A673 (cell line): ENCODE results near the gene ARID3A. TPM values are rescaled to one million over a fixed set of nuclear protein-coding genes. Genes with fewer than 3 reads are reported as not detected.

Experiments used
- BruUV-seq: library from RNA; stranded (reverse); fragments of 400-500 nt; replicated peaks from 2 replicates; lab custom pipeline; 2021; lab: Mats Ljungman, UMichigan
- CTCF ChIA-PET: fragments of 300-600 bp; sonication (Branson Sonifier 250); formaldehyde crosslinking; loops from one replicate; lab custom pipeline; 2022; ENCODE audit warnings: antibody characterized with exemption; lab: Charles Lee
- POLR2A ChIA-PET: fragments of 300-600 bp; sonication (Branson Sonifier 250); formaldehyde crosslinking; loops from one replicate; lab custom pipeline; 2022; ENCODE audit warnings: antibody characterized with exemption; ENCODE audit not compliant: low non-redundant PET; lab: Charles Lee
- DNase-seq: peaks from one replicate; pipeline ENCODE4 v3.0.0-alpha.2; 2015; ENCODE audit warnings: low spot score
- H3K27ac ChIP-seq: fragments of 200-600 bp; sonication (generic); 2 replicates; pipeline ENCODE4 v1.5.1; 2016; ENCODE audit warnings: mixed run types, low read depth, mild to moderate bottlenecking, mixed read lengths, antibody characterized with exemption, low read length; ENCODE audit not compliant: poor library complexity, severe bottlenecking
- H3K27me3 ChIP-seq: fragments of 200-600 bp; sonication (generic); replicated peaks from 2 replicates; pipeline ENCODE4 v1.6.1; 2017; ENCODE audit warnings: mixed run types, low read depth, mild to moderate bottlenecking, mixed read lengths, antibody characterized with exemption, low read length; ENCODE audit not compliant: insufficient read depth, poor library complexity
- H3K36me3 ChIP-seq: fragments of 200-600 bp; sonication (generic); 2 replicates; pipeline ENCODE4 v1.6.1; 2016; ENCODE audit warnings: mixed run types, mild to moderate bottlenecking, mixed read lengths, antibody characterized with exemption, low read length; ENCODE audit not compliant: insufficient read depth, poor library complexity, severe bottlenecking
- H3K4me1 ChIP-seq: fragments of 200-600 bp; sonication (generic); 2 replicates; pipeline ENCODE4 v1.6.1; 2017; ENCODE audit warnings: mixed run types, mild to moderate bottlenecking, mixed read lengths, antibody characterized with exemption, low read length; ENCODE audit not compliant: insufficient read depth, poor library complexity, severe bottlenecking
- H3K4me3 ChIP-seq: fragments of 200-600 bp; sonication (generic); 2 replicates; pipeline ENCODE4 v1.5.1; 2016; ENCODE audit warnings: low read depth, mixed run types, mild to moderate bottlenecking, mixed read lengths, low read length; ENCODE audit not compliant: poor library complexity, severe bottlenecking
- H3K9me3 ChIP-seq: fragments of 200-600 bp; sonication (generic); 2 replicates; pipeline ENCODE4 v1.6.1; 2016; ENCODE audit warnings: mixed run types, low read depth, mild to moderate bottlenecking, mixed read lengths, antibody characterized with exemption, low read length; ENCODE audit not compliant: poor library complexity, severe bottlenecking
- EZH2 ChIP-seq: fragments of 200-600 bp; sonication (generic); IDR thresholded peaks from 2 replicates; pipeline ENCODE4 v1.6.1; 2017; ENCODE audit warnings: borderline replicate concordance, low read depth, mild to moderate bottlenecking, mixed read lengths, antibody characterized with exemption, low read length; ENCODE audit not compliant: poor library complexity, severe bottlenecking
- intact Hi-C: fragments of 100-400 bp; cut with micrococcal nuclease; formaldehyde crosslinking; loops from one replicate; pipeline ENCODE4 v1.10.0; 2022; ENCODE audit not compliant: unreplicated experiment
- total RNA-seq: library from RNA; stranded (reverse); gene quantifications from 2 replicates; pipeline ENCODE4 v1.2.3, GENCODE V29; 2021
- TF ChIP-seq, protein P1 (sequence below): fragments of 300-800, 200-600 bp; sonication (generic); conservative IDR thresholded peaks from 2 replicates; pipeline ENCODE4 v1.5.1; 2017; ENCODE audit warnings: low read depth, mild to moderate bottlenecking, antibody characterized with exemption, low read length, moderate library complexity, mixed read lengths

Gene ARID3A
- total RNA-seq, 1 experiment from 2014 or later, result 19.6 TPM

DNA sequence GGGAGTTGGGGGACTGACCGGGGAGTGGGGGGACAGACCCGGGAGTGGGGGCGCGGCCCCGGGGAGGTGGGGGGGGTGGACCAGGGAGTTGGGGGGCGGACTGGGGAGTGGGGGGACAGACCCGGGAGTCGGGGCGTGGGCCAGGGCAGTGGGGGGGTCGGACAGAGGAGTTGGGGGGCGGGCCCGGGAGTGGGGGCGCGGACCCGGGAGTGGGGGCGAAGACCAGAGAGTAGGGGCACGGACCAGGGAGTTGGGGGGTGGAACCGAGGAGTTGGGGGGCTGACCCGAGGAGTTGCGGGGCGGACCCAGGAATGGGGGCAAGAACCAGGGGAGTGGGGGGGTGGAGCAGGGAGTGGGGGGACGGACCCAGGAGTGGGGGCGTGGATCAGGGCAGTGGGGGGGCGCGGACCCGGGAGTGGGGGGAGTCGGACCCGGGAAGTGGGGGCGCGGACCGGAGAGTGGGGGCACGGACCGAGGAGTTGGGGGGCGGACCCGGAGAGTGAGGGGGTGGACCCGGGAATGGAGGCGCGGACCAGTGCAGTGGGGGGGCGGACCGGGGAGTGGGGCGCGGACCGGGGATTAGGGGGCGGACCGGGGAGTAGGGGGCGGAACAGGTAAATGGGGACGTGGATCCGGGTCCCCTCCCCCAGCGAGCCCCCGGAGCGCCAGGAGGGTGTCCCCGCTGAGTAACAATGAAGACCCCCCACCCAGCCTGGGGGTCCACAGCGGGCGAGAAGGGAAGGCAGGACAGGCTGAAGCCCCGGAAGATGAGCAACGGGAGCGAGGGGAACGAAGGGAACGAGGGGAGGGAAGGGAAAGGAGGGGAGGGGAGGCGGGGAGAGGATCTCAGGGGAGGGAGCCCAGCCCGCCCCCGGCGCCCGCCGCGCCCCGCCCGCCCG, 13.4 kb upstream of the ARID3A start:
- no peaks in the 10 kb centered on the region for H3K9me3 ChIP-seq
- ChIA-PET POLR2A (interaction anchor here (0.6 kb wide), 1 partner anchor 69 kb away, joined by 4 read pairs; no protein-coding TSS in a partner anchor), CTCF (no interaction called here)
- H3K4me3 ChIP-seq, result peak overlapping the region; percentile 89
- DNase-seq, result peak; percentile 65
- peaks cover 6% of the 10 kb centered on the region for H3K4me1 ChIP-seq
- H3K27me3 ChIP-seq, result peaks cover 5% of the 10 kb centered on the region
- no TSS peak for BruUV-seq
- H3K36me3 ChIP-seq, result no peaks in the 10 kb centered on the region
- peak overlapping the region; percentile 61 for H3K27ac ChIP-seq
- intact Hi-C loops, result loop anchor here (10.0 kb wide), 1 partner anchor 248 kb away; the partner anchor contains the start of gene RNF126
- TF ChIP-seq, protein P1, sequence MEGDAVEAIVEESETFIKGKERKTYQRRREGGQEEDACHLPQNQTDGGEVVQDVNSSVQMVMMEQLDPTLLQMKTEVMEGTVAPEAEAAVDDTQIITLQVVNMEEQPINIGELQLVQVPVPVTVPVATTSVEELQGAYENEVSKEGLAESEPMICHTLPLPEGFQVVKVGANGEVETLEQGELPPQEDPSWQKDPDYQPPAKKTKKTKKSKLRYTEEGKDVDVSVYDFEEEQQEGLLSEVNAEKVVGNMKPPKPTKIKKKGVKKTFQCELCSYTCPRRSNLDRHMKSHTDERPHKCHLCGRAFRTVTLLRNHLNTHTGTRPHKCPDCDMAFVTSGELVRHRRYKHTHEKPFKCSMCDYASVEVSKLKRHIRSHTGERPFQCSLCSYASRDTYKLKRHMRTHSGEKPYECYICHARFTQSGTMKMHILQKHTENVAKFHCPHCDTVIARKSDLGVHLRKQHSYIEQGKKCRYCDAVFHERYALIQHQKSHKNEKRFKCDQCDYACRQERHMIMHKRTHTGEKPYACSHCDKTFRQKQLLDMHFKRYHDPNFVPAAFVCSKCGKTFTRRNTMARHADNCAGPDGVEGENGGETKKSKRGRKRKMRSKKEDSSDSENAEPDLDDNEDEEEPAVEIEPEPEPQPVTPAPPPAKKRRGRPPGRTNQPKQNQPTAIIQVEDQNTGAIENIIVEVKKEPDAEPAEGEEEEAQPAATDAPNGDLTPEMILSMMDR, result no peak
- no peak for TF ChIP-seq EZH2

DNA sequence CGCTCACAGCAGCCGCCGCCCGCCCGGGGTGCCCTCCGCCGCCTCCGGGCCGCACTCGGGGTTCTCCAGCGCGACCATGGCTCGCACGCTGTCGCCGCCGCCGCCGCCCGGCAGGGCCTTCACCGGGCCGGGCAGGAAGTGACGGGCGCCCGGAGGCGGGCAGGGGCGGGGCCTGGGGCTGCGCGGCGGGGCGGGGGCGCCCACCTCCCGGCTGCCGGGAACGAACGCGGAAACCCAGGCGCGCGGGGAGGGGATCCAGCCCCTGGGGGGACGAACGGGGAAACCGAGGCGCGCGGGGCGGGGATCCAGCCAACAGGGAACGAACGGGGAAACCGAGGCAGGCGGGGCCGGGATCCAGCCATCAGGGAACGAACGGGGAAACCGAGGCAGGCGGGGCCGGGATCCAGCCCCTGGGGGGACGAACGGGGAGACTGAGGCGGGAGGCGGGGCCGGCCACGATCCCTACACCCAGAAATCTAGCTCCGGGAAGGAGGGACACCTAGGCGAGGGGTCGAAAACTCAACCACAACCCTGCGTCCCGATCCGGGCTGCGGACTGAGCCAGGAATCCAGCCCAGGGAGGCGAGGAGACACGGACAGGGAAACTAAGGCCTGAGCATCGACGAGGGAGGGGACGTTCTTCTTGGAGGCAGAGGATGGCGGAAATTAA, 12.6 kb upstream of the ARID3A start, which contains the start of gene R3HDM4:
TSS of gene R3HDM4 (minus strand) at position 140 of the 669 bp plus-strand sequence. CDS start at position 78, 62 bp downstream.
- no TSS peak for BruUV-seq
- CTCF ChIA-PET, result no interaction called here
- POLR2A ChIA-PET, result interaction anchor here (0.6 kb wide), 1 partner anchor 69 kb away, joined by 4 read pairs; no protein-coding TSS in a partner anchor

More for the DNA sequence above, 12.6 kb upstream of the ARID3A start, which contains the start of gene R3HDM4:
- peak within 1 kb of the TSS; percentile 89 for H3K4me3 ChIP-seq
- DNase-seq, result peak; percentile 74
- peaks cover 13% of the 10 kb centered on the region for H3K27me3 ChIP-seq
- TF ChIP-seq, protein P1, result no peak
- TF ChIP-seq EZH2, result no peak
- intact Hi-C loops, result loop anchor here (10.0 kb wide), 1 partner anchor 248 kb away; the partner anchor contains the start of gene RNF126
- peak within 1 kb of the TSS; percentile 77 for H3K27ac ChIP-seq
- no peaks in the 10 kb centered on the region for H3K36me3 ChIP-seq
- H3K4me1 ChIP-seq, result peaks cover 13% of the 10 kb centered on the region
- no peaks in the 10 kb centered on the region for H3K9me3 ChIP-seq
